CD4-positive, CD25-positive, alpha-beta regulatory T cell (primary cell): ENCODE results near the gene LMNB1. TPM values are rescaled to one million over a fixed set of nuclear protein-coding genes. Genes with fewer than 3 reads are reported as not detected.

Experiments
- ATAC-seq, 2 donors: fragments of 150-1000 bp; cut with Tn5 transposase; one replicate each; pipeline ENCODE4 v1.10.0; 2021; ENCODE audit warnings: low read depth in 2 of 2, moderate number of reproducible peaks in 2 of 2, moderate library complexity in 1 of 2
- DNase-seq, 3 donors: peaks; one replicate each; pipeline versions ENCODE4 v3.0.0 to v3.0.0-alpha.2; 2012 to 2022; ENCODE audit warnings: mixed read lengths in 1 of 3
- H3K27ac ChIP-seq: one replicate; pipeline ENCODE4 v1.7.0; 2013; ENCODE audit warnings: mild to moderate bottlenecking, low read length; ENCODE audit not compliant: insufficient read depth, poor library complexity, severe bottlenecking
- H3K27me3 ChIP-seq: one replicate; pipeline ENCODE4 v1.7.0; 2013; ENCODE audit warnings: low read length; ENCODE audit not compliant: control insufficient read depth, insufficient read depth
- H3K36me3 ChIP-seq: one replicate; pipeline ENCODE4 v1.7.0; 2013; ENCODE audit warnings: mild to moderate bottlenecking, low read length, moderate library complexity; ENCODE audit not compliant: control insufficient read depth, insufficient read depth
- H3K4me1 ChIP-seq: 2 replicates; pipeline ENCODE4 v1.7.0; 2013; ENCODE audit warnings: mild to moderate bottlenecking, low read length; ENCODE audit not compliant: insufficient read depth, control insufficient read depth, poor library complexity, severe bottlenecking
- H3K4me3 ChIP-seq: one replicate; pipeline ENCODE4 v1.7.0; 2013; ENCODE audit warnings: low read depth, mild to moderate bottlenecking, low read length, moderate library complexity
- H3K9me3 ChIP-seq, 2 experiments: 1 replicate in 1 of 2; 2 replicates in 1 of 2; pipeline ENCODE4 v1.7.0; 2013; ENCODE audit warnings: low read length in 2 of 2, mild to moderate bottlenecking in 1 of 2, moderate library complexity in 1 of 2; ENCODE audit not compliant: control insufficient read depth in 2 of 2
- H3K27ac Mint-ChIP-seq, 3 donors: one replicate each; pipeline ENCODE4 v1.8.0; 2020 to 2022; ENCODE audit warnings: mild to moderate bottlenecking in 3 of 3, mixed read lengths in 3 of 3, moderate library complexity in 2 of 3
- H3K27me3 Mint-ChIP-seq: one replicate; pipeline ENCODE4 v1.8.0; 2022; ENCODE audit warnings: mild to moderate bottlenecking, mixed read lengths
- H3K36me3 Mint-ChIP-seq: one replicate; pipeline ENCODE4 v1.8.0; 2020; ENCODE audit warnings: mixed read lengths
- H3K4me1 Mint-ChIP-seq, 4 donors: one replicate each; pipeline ENCODE4 v1.8.0; 2020 to 2022; ENCODE audit warnings: mixed read lengths in 4 of 4, mild to moderate bottlenecking in 1 of 4
- H3K4me3 Mint-ChIP-seq, 4 donors: one replicate each; pipeline ENCODE4 v1.8.0; 2020 to 2022; ENCODE audit warnings: mild to moderate bottlenecking in 4 of 4, mixed read lengths in 4 of 4, moderate library complexity in 3 of 4
- H3K9me3 Mint-ChIP-seq, 7 donors: one replicate each; pipeline ENCODE4 v1.8.0; 2020 to 2022; ENCODE audit warnings: mixed read lengths in 7 of 7, mild to moderate bottlenecking in 3 of 7, moderate library complexity in 2 of 7
- polyA plus RNA-seq, 4 donors: library from polyadenylated mRNA; unstranded; fragments of 300-500 nt; fragmentation: Illumina TruSeq; gene quantifications; one replicate each; pipeline ENCODE4 v1.2.3, GENCODE V29; 2021
- total RNA-seq: library from RNA; stranded (reverse); gene quantifications from one replicate; pipeline ENCODE4 v1.2.3, GENCODE V29; 2022

LMNB1 gene
- total and polyA plus RNA-seq, 5 donors from 2014 or later = 11.5 to 52.5 (median 19.4) TPM

DNA sequence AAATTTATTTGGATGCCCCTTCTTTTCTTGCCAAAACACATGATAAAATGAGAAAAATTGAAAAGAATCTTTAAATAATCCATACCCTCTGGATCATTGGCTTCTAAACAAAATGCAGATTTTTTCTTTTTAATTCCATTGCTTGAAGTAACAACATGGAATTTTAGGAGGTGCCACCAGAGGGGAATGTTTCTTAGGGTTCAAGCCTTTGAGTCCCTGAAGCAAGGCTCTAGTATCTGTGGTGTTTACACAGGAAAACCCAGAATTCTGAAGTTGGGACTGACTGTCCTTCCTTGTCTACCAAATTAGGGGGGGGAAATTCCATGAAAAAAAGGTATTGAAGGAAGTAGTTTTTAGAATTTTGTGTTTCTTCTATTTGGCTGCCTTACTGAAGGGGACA lies 69.4 kb downstream of the LMNB1 start:
- H3K9me3 ChIP-seq = no peaks in the 10 kb centered on the region
- H3K36me3 Mint-ChIP-seq = peaks cover 2% of the 10 kb centered on the region
- DNase-seq = no peak
- H3K27me3 ChIP-seq = no peaks in the 10 kb centered on the region
- H3K27ac ChIP-seq = peak overlapping the region; percentile 76
- H3K4me3 Mint-ChIP-seq = peak overlapping the region in 2 of 4 donors; percentile 68 to 81
- no peak for ATAC-seq
- peaks cover 17 to 77% (median 40%) of the 10 kb centered on the region in 4 donors for H3K4me1 Mint-ChIP-seq
- no peaks in the 10 kb centered on the region for H3K27me3 Mint-ChIP-seq
- H3K27ac Mint-ChIP-seq = peak overlapping the region; percentile 95 to 99 (median 96)
- H3K9me3 Mint-ChIP-seq = no peaks in the 10 kb centered on the region
- no peaks in the 10 kb centered on the region for H3K36me3 ChIP-seq
- peak overlapping the region; percentile 52 for H3K4me3 ChIP-seq
- peaks cover 29% of the 10 kb centered on the region for H3K4me1 ChIP-seq

DNA sequence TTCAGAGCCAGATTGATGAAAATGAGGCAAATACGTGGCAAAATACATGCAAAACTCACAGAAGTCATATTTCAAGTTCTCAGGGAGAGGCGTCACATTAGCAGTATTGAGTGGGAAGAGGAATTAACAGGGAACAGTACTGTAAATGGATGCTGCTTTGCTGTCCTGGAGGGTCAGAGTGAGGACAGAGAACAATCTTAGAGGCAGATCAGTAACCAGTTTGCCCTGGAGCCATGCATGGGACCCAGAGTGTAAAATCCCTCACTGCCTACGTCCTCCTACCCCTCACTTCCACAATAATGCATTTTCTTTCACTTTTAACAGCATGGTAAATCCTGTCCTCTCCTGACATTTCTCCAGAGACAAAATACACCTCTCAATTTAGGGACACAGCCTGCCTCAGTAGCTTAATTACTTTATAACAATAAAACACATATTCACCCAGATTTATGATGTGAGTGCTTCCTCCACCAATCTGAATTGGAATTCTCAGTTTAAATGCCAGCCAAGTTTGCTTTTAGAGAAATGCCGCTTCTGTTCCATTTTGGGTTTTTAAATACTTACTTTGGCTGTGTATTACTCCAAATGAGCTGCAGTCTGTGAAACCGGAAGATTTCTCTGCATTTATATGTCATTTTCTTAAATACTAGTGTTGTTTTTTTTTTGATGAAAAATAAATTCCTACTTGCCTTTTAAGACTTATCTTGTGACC lies 70.0 kb downstream of the LMNB1 start:
- Histone ChIP-seq H3K9me3 (no peaks in the 10 kb centered on the region), H3K27me3 (no peaks in the 10 kb centered on the region), H3K27ac (peak overlapping the region; percentile 76), H3K4me1 (peaks cover 34% of the 10 kb centered on the region), H3K36me3 (no peaks in the 10 kb centered on the region), H3K4me3 (peak overlapping the region; percentile 0)
- DNase-seq (no peak), ATAC-seq (no peak)
- Mint-ChIP-seq H3K4me3 (peak overlapping the region in 3 of 4 donors; percentile 33 to 81 (median 68)), H3K27me3 (no peaks in the 10 kb centered on the region), H3K27ac (peak overlapping the region; percentile 95 to 99 (median 96)), H3K36me3 (peaks cover 3% of the 10 kb centered on the region), H3K9me3 (peaks cover 0 to 1% (median 0%) of the 10 kb centered on the region in 7 donors), H3K4me1 (peaks cover 21 to 82% (median 44%) of the 10 kb centered on the region in 4 donors)

DNA sequence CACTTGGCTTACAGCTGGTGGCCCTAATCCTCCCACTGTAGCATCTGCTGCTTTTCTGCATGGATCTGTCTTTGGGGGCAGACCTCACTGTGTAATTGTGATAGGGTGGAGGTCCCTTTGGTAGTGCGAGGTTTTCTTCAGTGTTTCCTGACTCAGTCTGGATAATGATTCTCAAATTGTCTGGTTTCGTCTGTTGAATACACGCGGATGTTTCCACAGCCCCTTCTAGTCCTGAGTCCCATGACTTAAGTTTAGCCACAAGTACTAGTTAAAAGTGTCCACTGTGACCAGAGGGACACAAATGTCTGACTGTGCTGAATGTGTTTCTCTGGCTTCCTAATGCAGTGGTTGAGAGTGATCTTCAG lies 70.5 kb downstream of the LMNB1 start:
- Histone ChIP-seq H3K4me3 (no peak overlapping the region), H3K9me3 (no peaks in the 10 kb centered on the region), H3K27ac (peak overlapping the region; percentile 17), H3K4me1 (peaks cover 38% of the 10 kb centered on the region), H3K27me3 (no peaks in the 10 kb centered on the region), H3K36me3 (no peaks in the 10 kb centered on the region)
- Mint-ChIP-seq H3K27me3 (no peaks in the 10 kb centered on the region), H3K27ac (peak overlapping the region; percentile 95 to 99 (median 96)), H3K4me1 (peaks cover 21 to 84% (median 48%) of the 10 kb centered on the region in 4 donors), H3K9me3 (peaks cover 0 to 1% (median 0%) of the 10 kb centered on the region in 7 donors), H3K36me3 (peaks cover 3% of the 10 kb centered on the region), H3K4me3 (peak overlapping the region in 3 of 4 donors; percentile 15 to 68 (median 33))
- ATAC-seq (no peak), DNase-seq (no peak)

DNA sequence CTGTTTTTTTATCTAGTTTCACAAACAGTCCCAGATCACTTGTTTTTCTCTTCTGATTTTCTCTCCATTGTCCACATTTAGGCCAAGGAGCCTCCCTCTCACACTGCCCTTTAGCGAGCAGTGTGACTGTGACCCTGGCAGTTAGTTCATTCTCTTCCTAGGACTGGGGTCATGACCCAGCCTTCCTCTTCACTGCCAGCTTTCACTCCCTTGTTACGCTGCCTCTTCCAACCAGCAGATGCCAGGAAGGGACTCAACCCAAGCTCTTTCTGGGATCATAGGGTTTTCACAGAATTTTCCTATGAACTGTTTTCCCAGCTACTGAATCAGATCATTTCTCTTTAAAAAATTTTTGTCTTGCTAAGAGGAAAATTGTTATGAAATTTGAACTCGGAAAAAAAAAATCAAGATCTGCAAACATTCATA lies 70.9 kb downstream of the LMNB1 start:
- Mint-ChIP-seq H3K4me1 (peaks cover 21 to 88% (median 51%) of the 10 kb centered on the region in 4 donors), H3K27me3 (no peaks in the 10 kb centered on the region), H3K27ac (peak overlapping the region; percentile 95 to 99 (median 96)), H3K4me3 (peak overlapping the region in 2 of 4 donors; percentile 15 to 68), H3K9me3 (peaks cover 0 to 1% (median 0%) of the 10 kb centered on the region in 7 donors), H3K36me3 (peaks cover 3% of the 10 kb centered on the region)
- no peaks in the 10 kb centered on the region for H3K36me3 ChIP-seq
- DNase-seq (no peak), ATAC-seq (no peak)
- H3K27me3 ChIP-seq = no peaks in the 10 kb centered on the region
- H3K4me3 ChIP-seq = no peak overlapping the region
- H3K27ac ChIP-seq = no peak overlapping the region
- peaks cover 42% of the 10 kb centered on the region for H3K4me1 ChIP-seq
- H3K9me3 ChIP-seq = no peaks in the 10 kb centered on the region

DNA sequence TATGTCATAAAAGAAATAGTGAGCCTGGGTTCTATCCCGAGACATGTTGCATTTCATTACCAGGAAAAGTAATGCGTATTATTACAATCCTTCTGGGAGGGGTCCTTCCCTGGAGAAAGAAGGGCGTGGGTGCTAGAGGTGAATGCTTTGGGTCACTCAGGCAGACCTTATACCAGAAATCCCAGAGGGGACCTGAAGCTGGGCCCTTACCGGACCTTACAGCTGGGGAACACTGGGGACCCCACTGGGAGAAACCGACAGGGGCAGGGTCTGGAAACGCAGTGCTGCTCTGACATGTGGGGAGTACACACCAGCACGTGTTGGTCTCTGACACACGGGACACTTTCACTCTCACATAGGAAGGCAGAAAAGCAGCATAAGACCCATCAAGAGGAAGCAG lies 71.3 kb downstream of the LMNB1 start:
- H3K4me3 Mint-ChIP-seq = no peak overlapping the region

DNA sequence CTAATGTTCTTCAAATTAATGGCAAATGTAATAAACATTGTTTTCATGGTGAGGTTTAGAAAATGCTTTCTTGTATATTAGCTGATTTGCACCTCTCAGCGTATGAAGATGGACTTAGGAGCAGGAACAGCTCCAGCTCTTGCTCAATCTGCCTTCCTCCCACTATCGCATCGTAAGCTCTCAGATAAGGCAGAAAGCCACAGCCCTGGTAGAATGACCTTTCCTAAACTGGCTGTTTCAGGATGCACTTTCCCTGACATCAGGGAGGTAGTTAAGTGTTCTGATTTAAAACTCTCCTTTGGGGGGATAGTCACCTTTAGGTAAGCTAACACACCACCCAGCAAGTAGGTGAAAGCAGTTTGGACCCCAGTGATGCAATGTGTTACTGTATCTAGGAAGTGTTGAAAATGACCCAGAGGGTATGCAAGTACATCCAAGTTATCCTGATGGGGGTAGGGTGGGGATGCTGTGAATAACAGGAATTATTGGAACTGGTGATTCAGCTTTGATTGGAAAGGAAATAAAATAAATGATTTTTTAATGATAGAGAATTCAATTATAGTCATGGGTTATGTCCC lies 72.3 kb downstream of the LMNB1 start:
- Mint-ChIP-seq H3K9me3 (peaks cover 0 to 1% (median 0%) of the 10 kb centered on the region in 7 donors), H3K36me3 (peaks cover 12% of the 10 kb centered on the region), H3K4me3 (peak overlapping the region in 1 of 4 donors; percentile 50), H3K27ac (peak overlapping the region; percentile 68 to 95 (median 91)), H3K4me1 (peaks cover 21 to 93% (median 59%) of the 10 kb centered on the region in 4 donors), H3K27me3 (no peaks in the 10 kb centered on the region)
- Histone ChIP-seq H3K27me3 (no peaks in the 10 kb centered on the region), H3K9me3 (no peaks in the 10 kb centered on the region), H3K27ac (no peak overlapping the region), H3K4me1 (peaks cover 50% of the 10 kb centered on the region), H3K36me3 (no peaks in the 10 kb centered on the region), H3K4me3 (no peak overlapping the region)
- ATAC-seq (no peak), DNase-seq (no peak)

More for the DNA sequence above, 71.3 kb downstream of the LMNB1 start:
- H3K9me3 Mint-ChIP-seq = peaks cover 0 to 1% (median 0%) of the 10 kb centered on the region in 7 donors
- ATAC-seq = no peak
- Histone ChIP-seq H3K27ac (no peak overlapping the region), H3K4me1 (peaks cover 47% of the 10 kb centered on the region), H3K27me3 (no peaks in the 10 kb centered on the region), H3K4me3 (no peak overlapping the region), H3K36me3 (no peaks in the 10 kb centered on the region), H3K9me3 (no peaks in the 10 kb centered on the region)
- peaks cover 3% of the 10 kb centered on the region for H3K36me3 Mint-ChIP-seq
- peak overlapping the region; percentile 95 to 99 (median 96) for H3K27ac Mint-ChIP-seq
- H3K4me1 Mint-ChIP-seq = peaks cover 21 to 92% (median 54%) of the 10 kb centered on the region in 4 donors
- no peak for DNase-seq
- no peaks in the 10 kb centered on the region for H3K27me3 Mint-ChIP-seq

DNA sequence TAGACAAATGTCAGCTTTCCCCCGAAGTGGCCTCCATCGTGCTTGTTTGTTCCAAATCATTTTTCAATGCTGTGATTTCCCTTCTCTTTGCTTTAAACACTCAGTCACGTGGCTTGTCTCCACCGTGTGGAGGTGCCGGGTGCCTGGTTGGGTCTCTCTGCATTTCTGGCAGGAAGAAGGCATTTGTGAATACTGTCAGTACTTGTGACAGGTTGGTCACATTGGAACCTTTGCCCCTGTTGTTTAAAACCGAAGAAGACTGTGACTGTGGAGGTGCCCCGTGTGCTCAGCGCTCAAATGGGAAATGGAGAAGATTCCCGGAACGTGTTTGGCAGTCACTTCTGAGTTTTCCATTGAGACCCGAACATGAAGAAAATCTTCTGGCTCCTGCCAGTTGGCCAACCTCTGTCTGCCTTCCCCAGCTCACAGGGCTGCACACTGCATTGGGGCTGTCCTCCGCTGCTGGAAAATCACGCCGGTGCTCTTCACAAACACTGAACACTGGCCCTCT lies 74.6 kb downstream of the LMNB1 start:
- Mint-ChIP-seq H3K27ac (peak overlapping the region; percentile 99 to 100 (median 99)), H3K36me3 (peaks cover 12% of the 10 kb centered on the region), H3K4me1 (peaks cover 31 to 83% (median 57%) of the 10 kb centered on the region in 4 donors), H3K9me3 (peaks cover 0 to 5% (median 0%) of the 10 kb centered on the region in 7 donors), H3K4me3 (peak overlapping the region; percentile 88 to 94 (median 89)), H3K27me3 (no peaks in the 10 kb centered on the region)
- H3K27me3 ChIP-seq = no peaks in the 10 kb centered on the region
- peaks cover 45% of the 10 kb centered on the region for H3K4me1 ChIP-seq
- DNase-seq (peak in 2 of 3 donors; percentile 52 to 80), ATAC-seq (peak; percentile 19 to 31)
- H3K9me3 ChIP-seq = no peaks in the 10 kb centered on the region
- H3K4me3 ChIP-seq = peak overlapping the region; percentile 76
- peak overlapping the region; percentile 79 for H3K27ac ChIP-seq
- no peaks in the 10 kb centered on the region for H3K36me3 ChIP-seq
